Large intestine (tissue), 3 donors: Measurements from ENCODE around the gene MOGAT3. TPM values are rescaled to one million over a fixed set of nuclear protein-coding genes. Genes with fewer than 3 reads are reported as not detected.

ENCODE experiments used
- DNase-seq, 2 donors: peaks; one replicate each; pipeline versions ENCODE4 v3.0.0 to v3.0.0-alpha.2; 2013
- H3K27ac ChIP-seq: one replicate; pipeline ENCODE4 v1.5.1; 2013; ENCODE audit warnings: low read length
- H3K27me3 ChIP-seq: 2 replicates; pipeline ENCODE4 v1.6.1; 2013; ENCODE audit warnings: low read length; ENCODE audit not compliant: control insufficient read depth, insufficient read depth
- H3K36me3 ChIP-seq: 2 replicates; pipeline ENCODE4 v1.6.1; 2013; ENCODE audit warnings: low read length; ENCODE audit not compliant: control insufficient read depth, insufficient read depth
- H3K4me1 ChIP-seq: one replicate; pipeline ENCODE4 v1.6.1; 2013; ENCODE audit warnings: low read length; ENCODE audit not compliant: control insufficient read depth, insufficient read depth
- H3K4me3 ChIP-seq: one replicate; pipeline ENCODE4 v1.5.1; 2013; ENCODE audit warnings: low read length
- H3K9me3 ChIP-seq: one replicate; pipeline ENCODE4 v1.6.1; 2013; ENCODE audit warnings: mild to moderate bottlenecking, low read depth, low read length, moderate library complexity; ENCODE audit not compliant: control insufficient read depth
- WGBS: methylation state at CpG from one replicate; pipeline ENCODE4 v1.1.5; 2013; ENCODE audit warnings: low lambda C conversion rate; ENCODE audit not compliant: insufficient coverage; 5-methylcytosine and 5-hydroxymethylcytosine counted together
- polyA plus RNA-seq: library from polyadenylated mRNA; unstranded; fragments of 120-200 nt; gene quantifications from one replicate; pipeline ENCODE4 v1.2.1, GENCODE V29; 2013

Gene MOGAT3
- polyA plus RNA-seq, 1 donor = 72.1 TPM

- DNase-seq = peak in 1 of 2 donors; percentile 77
- H3K4me3 ChIP-seq = no peak overlapping the region
- H3K27ac ChIP-seq = no peak overlapping the region
- no peaks in the 10 kb centered on the region for H3K27me3 ChIP-seq
- H3K4me1 ChIP-seq = peaks cover 74% of the 10 kb centered on the region
- no CpG with 5 or more reads among the region's 21 CpGs for WGBS
- H3K36me3 ChIP-seq = peaks cover 12% of the 10 kb centered on the region
- no peaks in the 10 kb centered on the region for H3K9me3 ChIP-seq
These were observed 33.2 kb upstream of the MOGAT3 start for GRCh38 chr7:101233907-101234547.

- H3K27ac ChIP-seq = peak overlapping the region; percentile 76
- H3K4me1 ChIP-seq = peaks cover 58% of the 10 kb centered on the region
- peak; percentile 73 to 88 for DNase-seq
- H3K36me3 ChIP-seq = peaks cover 17% of the 10 kb centered on the region
- H3K27me3 ChIP-seq = no peaks in the 10 kb centered on the region
- WGBS = no CpG with 5 or more reads among the region's 52 CpGs
- peak overlapping the region; percentile 46 for H3K4me3 ChIP-seq
- H3K9me3 ChIP-seq = no peaks in the 10 kb centered on the region
These were observed 31.5 kb upstream of the MOGAT3 start for GRCh38 chr7:101232141-101232850.

DNA sequence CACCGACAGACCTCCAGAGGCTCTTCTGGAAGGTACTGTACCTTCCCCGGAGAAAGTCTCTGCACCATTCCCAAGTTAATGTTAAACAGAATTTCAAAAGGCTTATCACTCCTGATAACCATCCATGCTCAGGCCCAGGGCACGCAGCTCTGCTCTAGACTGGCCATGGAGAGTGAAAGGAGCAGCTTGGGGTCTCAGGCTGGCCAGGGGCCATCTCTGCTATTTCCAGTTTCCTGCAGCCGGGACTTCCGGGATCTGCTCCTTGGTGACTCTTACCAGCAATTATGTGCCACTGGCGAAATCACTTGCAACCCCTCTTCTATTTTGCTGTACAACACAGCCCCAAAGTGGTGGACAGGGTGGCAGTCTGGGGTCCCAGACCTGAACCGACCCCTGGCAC, 30.8 kb upstream of the MOGAT3 start:
- Histone ChIP-seq H3K9me3 (no peaks in the 10 kb centered on the region), H3K27ac (peak overlapping the region; percentile 76), H3K36me3 (peaks cover 19% of the 10 kb centered on the region), H3K4me3 (peak overlapping the region; percentile 46), H3K4me1 (peaks cover 52% of the 10 kb centered on the region), H3K27me3 (no peaks in the 10 kb centered on the region)
- DNase-seq = peak in 1 of 2 donors; percentile 52
- no CpG with 5 or more reads among the region's 7 CpGs for WGBS

DNA sequence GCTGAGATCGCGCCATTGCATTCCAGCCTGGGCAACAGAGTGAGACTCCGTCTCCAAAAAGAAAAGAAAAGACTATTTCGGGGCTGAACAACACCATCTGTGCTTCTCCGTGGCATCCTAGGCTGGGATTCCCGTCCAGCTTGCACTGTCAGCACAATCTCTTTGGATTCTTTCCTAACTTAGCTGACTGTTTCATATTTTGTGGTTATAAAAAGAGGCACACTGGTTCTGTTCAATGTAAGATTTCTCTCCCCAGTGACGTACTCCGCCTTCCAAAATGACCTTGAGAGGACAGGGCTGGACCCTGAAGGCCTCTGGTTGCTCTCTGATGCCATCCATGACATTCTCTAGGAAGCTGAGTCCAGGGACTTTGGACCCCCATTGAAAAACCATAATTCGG, 25.9 kb upstream of the MOGAT3 start:
- Histone ChIP-seq H3K4me3 (no peak overlapping the region), H3K9me3 (peaks cover 6% of the 10 kb centered on the region), H3K4me1 (peaks cover 8% of the 10 kb centered on the region), H3K36me3 (peaks cover 47% of the 10 kb centered on the region), H3K27ac (no peak overlapping the region), H3K27me3 (no peaks in the 10 kb centered on the region)
- peak in 1 of 2 donors; percentile 62 for DNase-seq
- 89% methylated on average over 3 of the region's 9 CpGs for WGBS

- peaks cover 3% of the 10 kb centered on the region for H3K4me1 ChIP-seq
- peaks cover 6% of the 10 kb centered on the region for H3K9me3 ChIP-seq
- no peak for DNase-seq
- H3K36me3 ChIP-seq = peaks cover 51% of the 10 kb centered on the region
- no peak overlapping the region for H3K4me3 ChIP-seq
- H3K27me3 ChIP-seq = no peaks in the 10 kb centered on the region
- no peak overlapping the region for H3K27ac ChIP-seq
- WGBS = no CpG with 5 or more reads among the region's 6 CpGs
These were observed 24.8 kb upstream of the MOGAT3 start for GRCh38 chr7:101225650-101226049.

- Histone ChIP-seq H3K9me3 (peaks cover 6% of the 10 kb centered on the region), H3K36me3 (peaks cover 44% of the 10 kb centered on the region), H3K4me3 (no peak overlapping the region), H3K27me3 (no peaks in the 10 kb centered on the region), H3K27ac (no peak overlapping the region), H3K4me1 (peaks cover 19% of the 10 kb centered on the region)
- no CpG with 5 or more reads among the region's 15 CpGs for WGBS
- DNase-seq = no peak
These were observed 22.7 kb upstream of the MOGAT3 start for GRCh38 chr7:101223528-101223927.

- Histone ChIP-seq H3K4me1 (peaks cover 20% of the 10 kb centered on the region), H3K4me3 (no peak overlapping the region), H3K27me3 (no peaks in the 10 kb centered on the region), H3K27ac (no peak overlapping the region), H3K9me3 (peaks cover 6% of the 10 kb centered on the region), H3K36me3 (peaks cover 37% of the 10 kb centered on the region)
- DNase-seq = no peak
- WGBS = no CpG with 5 or more reads among the region's 27 CpGs
These were observed 21.5 kb upstream of the MOGAT3 start for GRCh38 chr7:101222275-101222830.

GRCh38 chr7:101220295-101220694, 19.5 kb upstream of the MOGAT3 start:
- peaks cover 6% of the 10 kb centered on the region for H3K9me3 ChIP-seq
- peaks cover 29% of the 10 kb centered on the region for H3K4me1 ChIP-seq
- no CpG with 5 or more reads among the region's 5 CpGs for WGBS
- H3K27me3 ChIP-seq = no peaks in the 10 kb centered on the region
- DNase-seq = peak; percentile 80 to 86
- H3K36me3 ChIP-seq = peaks cover 37% of the 10 kb centered on the region
- H3K27ac ChIP-seq = peak overlapping the region; percentile 95
- H3K4me3 ChIP-seq = no peak overlapping the region

- peaks cover 5% of the 10 kb centered on the region for H3K9me3 ChIP-seq
- H3K4me1 ChIP-seq = peaks cover 29% of the 10 kb centered on the region
- H3K27ac ChIP-seq = peak overlapping the region; percentile 95
- 21% methylated on average over 5 of the region's 26 CpGs for WGBS
- peak in 1 of 2 donors; percentile 66 for DNase-seq
- H3K36me3 ChIP-seq = peaks cover 26% of the 10 kb centered on the region
- no peaks in the 10 kb centered on the region for H3K27me3 ChIP-seq
- peak overlapping the region; percentile 71 for H3K4me3 ChIP-seq
These were observed 17.6 kb upstream of the MOGAT3 start for GRCh38 chr7:101218236-101219125.
